Right cardiac atrium (tissue), 5 donors: ENCODE measurements around the gene CYLD. TPM values are rescaled to one million over a fixed set of nuclear protein-coding genes. Genes with fewer than 3 reads are reported as not detected.

Source experiments
- ATAC-seq, 2 donors: fragments of 200-7000 bp; cut with Tn5 transposase; one replicate each; pipeline versions ENCODE4 v1.8.0 to v1.9.1; 2020; ENCODE audit warnings: moderate library complexity in 2 of 2, mild to moderate bottlenecking in 1 of 2
- DNase-seq, 3 donors: peaks; one replicate each; pipeline ENCODE4 v3.0.0-alpha.2; 2020
- H3K27ac ChIP-seq: one replicate; pipeline ENCODE4 v1.5.1; 2013; ENCODE audit warnings: mild to moderate bottlenecking, low read length, control low read depth, moderate library complexity
- H3K27me3 ChIP-seq: one replicate; pipeline ENCODE4 v1.6.1; 2013; ENCODE audit not compliant: control insufficient read depth, insufficient read depth
- H3K4me1 ChIP-seq: one replicate; pipeline ENCODE4 v1.6.1; 2013; ENCODE audit warnings: low read length; ENCODE audit not compliant: control insufficient read depth, insufficient read depth
- H3K4me3 ChIP-seq: one replicate; pipeline ENCODE4 v1.5.1; 2013; ENCODE audit warnings: low read length, control low read depth
- H3K9me3 ChIP-seq: one replicate; pipeline ENCODE4 v1.6.1; 2013; ENCODE audit warnings: low read length; ENCODE audit not compliant: control insufficient read depth
- WGBS: extraction: QIAGEN DNeasy Blood & Tissue Kit; methylation state at CpG from one replicate; pipeline ENCODE4 v1.1.7; 2013; 5-methylcytosine and 5-hydroxymethylcytosine counted together
- intact Hi-C, 4 donors: fragments of 100-400 bp; cut with DNase I; formaldehyde crosslinking; loops; one replicate each; pipeline versions ENCODE4 v1.11.0 to v1.14.0; 2022 to 2023
- polyA plus RNA-seq: library from polyadenylated mRNA; stranded (reverse); fragments of 200-250 nt; gene quantifications from one replicate; pipeline ENCODE4 v1.2.3, GENCODE V29; 2013
- total RNA-seq, 4 donors: library from RNA; stranded (reverse); fragmentation: NEBNext Ultra II Directional; extraction: Animal tissue kit (Norgen Biotek cat#: 25700); gene quantifications; one replicate each; pipeline ENCODE4 v1.2.1, GENCODE V29; 2021
- donor health status: healthy with polysubstance abuse.
- donor health status: DM: no; HTN: yes; CAD: no.
- donor health status: DM: no; HTN: no; CAD: no.
- donor health status: DM: no; HTN: yes; CAD: no; lungs with severe emphysema.
- donor health status: DM: yes; HTN: yes; CAD: no.

CYLD gene
- total and polyA plus RNA-seq, 5 donors, result 10.0 to 35.7 (median 32.9) TPM

- no peaks in the 10 kb centered on the region for H3K4me1 ChIP-seq
- no peaks in the 10 kb centered on the region for H3K27me3 ChIP-seq
- H3K9me3 ChIP-seq, result no peaks in the 10 kb centered on the region
- ATAC-seq (no peak), DNase-seq (no peak)
- no peak overlapping the region for H3K4me3 ChIP-seq
- intact Hi-C loops, result no loop called here
- 72% methylated on average over 3 of the region's 3 CpGs for WGBS
- H3K27ac ChIP-seq, result no peak overlapping the region
Measured at GRCh38 chr16:50762241-50762640, 20.4 kb downstream of the CYLD start.

GRCh38 chr16:50763211-50763610 lies 21.3 kb downstream of the CYLD start:
- intact Hi-C loops, result no loop called here
- ATAC-seq, result no peak

GRCh38 chr16:50765260-50765659 lies 23.4 kb downstream of the CYLD start:
- no peak for ATAC-seq
- no peak overlapping the region for H3K27ac ChIP-seq
- H3K9me3 ChIP-seq, result no peaks in the 10 kb centered on the region
- H3K4me3 ChIP-seq, result no peak overlapping the region
- 94% methylated on average over 1 of the region's 1 CpG for WGBS
- H3K4me1 ChIP-seq, result no peaks in the 10 kb centered on the region
- H3K27me3 ChIP-seq, result no peaks in the 10 kb centered on the region
- no peak for DNase-seq
- intact Hi-C loops, result no loop called here

More at GRCh38 chr16:50763211-50763610, 21.3 kb downstream of the CYLD start:
- Histone ChIP-seq H3K4me3 (no peak overlapping the region), H3K9me3 (no peaks in the 10 kb centered on the region), H3K27me3 (no peaks in the 10 kb centered on the region), H3K4me1 (no peaks in the 10 kb centered on the region), H3K27ac (no peak overlapping the region)
- WGBS, result 93% methylated on average over 2 of the region's 2 CpGs
- no peak for DNase-seq

DNA sequence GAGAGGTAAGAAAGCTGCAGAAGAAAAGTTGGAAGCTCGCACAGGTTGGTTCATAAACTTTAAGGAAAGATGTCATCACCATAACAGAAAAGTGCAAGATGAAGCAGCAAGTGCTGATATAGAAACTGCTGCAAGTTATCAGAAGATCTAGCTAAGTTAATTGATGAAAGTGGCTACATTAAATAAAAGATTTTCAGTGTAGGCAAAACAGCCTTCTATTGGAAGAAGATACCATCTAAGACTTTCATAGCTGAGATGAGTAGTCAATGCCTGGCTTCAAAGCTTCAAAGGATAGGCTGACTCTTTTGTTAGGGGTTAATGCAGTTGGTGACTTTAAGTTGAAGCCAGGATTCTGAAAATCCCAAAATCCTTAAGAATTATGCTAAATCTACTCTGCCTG lies 24.0 kb downstream of the CYLD start:
- WGBS, result 93% methylated on average over 1 of the region's 1 CpG

DNA sequence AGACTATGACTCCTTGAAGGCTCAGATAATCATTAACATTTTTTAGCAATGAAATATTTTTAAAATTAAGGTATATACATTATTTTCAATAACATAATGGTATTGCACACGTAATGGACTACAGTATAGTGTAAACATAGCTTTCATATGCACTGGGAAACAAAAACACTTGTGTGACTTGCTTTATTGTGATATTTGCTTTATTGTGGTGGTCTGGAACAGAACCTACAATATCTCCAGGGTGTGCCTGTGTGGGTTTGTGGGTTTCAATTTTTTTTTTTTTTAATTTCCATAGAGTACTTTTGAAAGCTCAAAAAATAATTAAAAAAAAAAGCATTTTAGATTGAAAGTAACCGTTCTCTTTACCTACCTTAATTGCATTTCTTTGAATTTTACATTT lies 25.3 kb downstream of the CYLD start:
- no peaks in the 10 kb centered on the region for H3K4me1 ChIP-seq
- ATAC-seq (no peak), DNase-seq (no peak)
- intact Hi-C loops, result no loop called here
- no peaks in the 10 kb centered on the region for H3K9me3 ChIP-seq
- H3K27me3 ChIP-seq, result no peaks in the 10 kb centered on the region
- no peak overlapping the region for H3K27ac ChIP-seq
- WGBS, result 96% methylated on average over 2 of the region's 2 CpGs
- H3K4me3 ChIP-seq, result no peak overlapping the region

More for the DNA sequence above, 24.0 kb downstream of the CYLD start:
- ATAC-seq (no peak), DNase-seq (no peak)
- Histone ChIP-seq H3K27me3 (no peaks in the 10 kb centered on the region), H3K27ac (no peak overlapping the region), H3K4me1 (no peaks in the 10 kb centered on the region), H3K4me3 (no peak overlapping the region), H3K9me3 (no peaks in the 10 kb centered on the region)
- intact Hi-C loops, result no loop called here

DNA sequence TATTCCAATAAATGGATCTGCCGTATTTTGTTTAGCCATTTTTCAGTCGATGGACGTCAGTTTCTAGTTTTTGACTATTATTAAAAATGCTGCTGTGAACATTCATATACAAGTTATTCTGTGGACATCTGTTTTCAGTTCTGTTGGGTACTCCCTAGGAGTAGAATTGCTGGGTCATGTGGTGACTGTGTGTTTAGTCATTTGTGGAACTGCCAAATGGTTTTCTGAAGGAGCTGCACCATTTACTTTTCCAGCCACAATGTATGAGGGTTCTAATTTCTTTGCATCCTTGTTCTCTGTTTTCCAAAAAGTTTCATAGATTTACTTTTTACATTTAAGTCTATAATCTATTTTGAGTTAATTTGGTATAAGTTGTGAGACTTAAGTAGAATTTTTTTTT lies 29.5 kb downstream of the CYLD start:
- Histone ChIP-seq H3K4me3 (no peak overlapping the region), H3K9me3 (no peaks in the 10 kb centered on the region), H3K4me1 (peaks cover 2% of the 10 kb centered on the region), H3K27me3 (no peaks in the 10 kb centered on the region), H3K27ac (no peak overlapping the region)
- intact Hi-C loops, result no loop called here
- ATAC-seq (no peak), DNase-seq (no peak)
- 99% methylated on average over 3 of the region's 3 CpGs for WGBS

- Histone ChIP-seq H3K4me1 (peaks cover 2% of the 10 kb centered on the region), H3K4me3 (no peak overlapping the region), H3K9me3 (no peaks in the 10 kb centered on the region), H3K27me3 (no peaks in the 10 kb centered on the region), H3K27ac (no peak overlapping the region)
- ATAC-seq (no peak), DNase-seq (no peak)
- intact Hi-C loops, result no loop called here
- 93% methylated on average over 5 of the region's 5 CpGs for WGBS
Measured at GRCh38 chr16:50774405-50774804, 32.5 kb downstream of the CYLD start.

- ATAC-seq (no peak), DNase-seq (no peak)
- no peaks in the 10 kb centered on the region for H3K9me3 ChIP-seq
- peaks cover 2% of the 10 kb centered on the region for H3K4me1 ChIP-seq
- no peak overlapping the region for H3K27ac ChIP-seq
- WGBS, result 85% methylated on average over 3 of the region's 3 CpGs
- no peak overlapping the region for H3K4me3 ChIP-seq
- no peaks in the 10 kb centered on the region for H3K27me3 ChIP-seq
- intact Hi-C loops, result no loop called here
Measured at GRCh38 chr16:50774960-50775359, 33.1 kb downstream of the CYLD start.

- no peaks in the 10 kb centered on the region for H3K27me3 ChIP-seq
- intact Hi-C loops, result no loop called here
Measured at GRCh38 chr16:50776037-50776436, 34.2 kb downstream of the CYLD start.

GRCh38 chr16:50778284-50779163 lies 36.6 kb downstream of the CYLD start:
- H3K4me1 ChIP-seq, result peaks cover 2% of the 10 kb centered on the region
- intact Hi-C loops, result no loop called here
- WGBS, result 48% methylated on average over 1 of the region's 1 CpG
- H3K9me3 ChIP-seq, result no peaks in the 10 kb centered on the region
- no peak overlapping the region for H3K4me3 ChIP-seq
- no peak overlapping the region for H3K27ac ChIP-seq
- DNase-seq (no peak), ATAC-seq (no peak)
- no peaks in the 10 kb centered on the region for H3K27me3 ChIP-seq

More at GRCh38 chr16:50776037-50776436, 34.2 kb downstream of the CYLD start:
- DNase-seq, result no peak
- H3K4me3 ChIP-seq, result no peak overlapping the region
- no peak for ATAC-seq
- 94% methylated on average over 1 of the region's 1 CpG for WGBS
- no peaks in the 10 kb centered on the region for H3K9me3 ChIP-seq
- peaks cover 2% of the 10 kb centered on the region for H3K4me1 ChIP-seq
- H3K27ac ChIP-seq, result no peak overlapping the region

- ATAC-seq (no peak), DNase-seq (no peak)
- Histone ChIP-seq H3K4me1 (no peaks in the 10 kb centered on the region), H3K4me3 (no peak overlapping the region), H3K27ac (no peak overlapping the region), H3K27me3 (no peaks in the 10 kb centered on the region), H3K9me3 (no peaks in the 10 kb centered on the region)
- intact Hi-C loops, result no loop called here
- WGBS, result 80% methylated on average over 7 of the region's 7 CpGs
Measured at GRCh38 chr16:50781043-50781442, 39.2 kb downstream of the CYLD start.
